ENCODE data around the gene TIMM9.

GRCh38 chr14:58439476-58439875 is 12.1 kb upstream of the TIMM9 start:
- TF ChIP-seq PATZ1 (CRISPR knock-in tag; IDR thresholded peaks at IDR 0.05; ENCODE audit: borderline replicate concordance) (no peak), GLIS3 (CRISPR knock-in tag; IDR thresholded peaks at IDR 0.05) (no peak), ZNF565 (CRISPR knock-in tag; conservative IDR thresholded peaks at IDR 0.05; ENCODE audit: low read depth) (no peak)

All from SK-N-SH treated with all-trans-retinoic acid at 6 μM for 48 hours (cell line).